Measurements from ENCODE around the gene PITPNB. TPM values are rescaled to one million over a fixed set of nuclear protein-coding genes. Genes with fewer than 3 reads are reported as not detected.

The PITPNB gene
- total and polyA plus RNA-seq, 2 experiments from 2014 or later, result 50.9 to 56.0 TPM

DNA sequence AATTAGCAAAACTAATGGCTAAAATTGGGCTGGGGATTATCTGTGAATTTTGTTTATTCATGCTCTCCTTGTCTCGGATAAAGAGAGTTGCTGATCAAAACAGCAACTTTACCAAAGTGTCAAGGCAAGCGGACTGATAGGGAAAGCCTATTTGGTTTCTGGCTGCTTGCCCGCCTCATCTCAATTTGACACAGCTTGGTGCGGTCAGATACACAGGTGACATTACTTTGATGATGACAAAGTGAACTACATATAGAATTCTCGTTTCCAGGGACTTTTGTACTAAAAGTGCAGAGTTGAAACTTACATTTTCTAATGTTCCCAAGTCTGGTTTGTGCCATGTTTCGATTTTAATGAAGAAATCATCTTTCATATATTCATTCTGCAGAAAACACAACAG is 22.8 kb downstream of the PITPNB start:
- Histone ChIP-seq H3K9me2 (ENCODE audit: insufficient read depth) (no peaks in the 10 kb centered on the region), H3K36me3 (ENCODE audit: insufficient read depth) (peaks cover 38% of the 10 kb centered on the region), H3K79me2 (replicated peaks; ENCODE audit: insufficient read depth) (peaks cover 14% of the 10 kb centered on the region; the same call in 1 of the 2 replicates), H4K20me1 (replicated peaks; ENCODE audit: insufficient read depth) (peaks cover 38% of the 10 kb centered on the region), H3K27me3 (ENCODE audit: insufficient read depth) (no peaks in the 10 kb centered on the region), H3K4me1 (ENCODE audit: insufficient read depth) (no peaks in the 10 kb centered on the region), H2AFZ (no peak overlapping the region), H3K4me3 (no peak overlapping the region), H3K4me2 (no peak overlapping the region), H3K27ac (ENCODE audit: low read depth) (peak overlapping the region; percentile 10; the same call in 1 of the 2 replicates), H3F3A (replicated peaks; ENCODE audit: low read depth) (no peaks in the 10 kb centered on the region)
- no peak for TF ChIP-seq POLR2AphosphoS5 (IDR thresholded peaks at IDR 0.05; ENCODE audit: low read depth)
- TF ChIP-seq ZNF114 (CRISPR knock-in tag; IDR thresholded peaks at IDR 0.05), result no peak
- no peak for TF ChIP-seq NANOG (IDR thresholded peaks at IDR 0.05; ENCODE audit: borderline replicate concordance)
- TF ChIP-seq REST (IDR thresholded peaks at IDR 0.05; ENCODE audit: unreplicated experiment), result no peak
- TF ChIP-seq EZH2phosphoT487 (IDR thresholded peaks at IDR 0.05; ENCODE audit: unreplicated experiment), result no peak
- TF ChIP-seq ZNF331 (CRISPR knock-in tag; IDR thresholded peaks at IDR 0.05; ENCODE audit: low read depth), result no peak
- TF ChIP-seq, protein P1, sequence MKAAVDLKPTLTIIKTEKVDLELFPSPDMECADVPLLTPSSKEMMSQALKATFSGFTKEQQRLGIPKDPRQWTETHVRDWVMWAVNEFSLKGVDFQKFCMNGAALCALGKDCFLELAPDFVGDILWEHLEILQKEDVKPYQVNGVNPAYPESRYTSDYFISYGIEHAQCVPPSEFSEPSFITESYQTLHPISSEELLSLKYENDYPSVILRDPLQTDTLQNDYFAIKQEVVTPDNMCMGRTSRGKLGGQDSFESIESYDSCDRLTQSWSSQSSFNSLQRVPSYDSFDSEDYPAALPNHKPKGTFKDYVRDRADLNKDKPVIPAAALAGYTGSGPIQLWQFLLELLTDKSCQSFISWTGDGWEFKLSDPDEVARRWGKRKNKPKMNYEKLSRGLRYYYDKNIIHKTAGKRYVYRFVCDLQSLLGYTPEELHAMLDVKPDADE (IDR thresholded peaks at IDR 0.05), result no peak
- no peak for TF ChIP-seq EZH2 (IDR thresholded peaks at IDR 0.05; ENCODE audit: low read depth, unreplicated experiment)
- TF ChIP-seq CREB1 (CRISPR knock-in tag; IDR thresholded peaks at IDR 0.05; ENCODE audit: low read depth), result no peak
- no peak for TF ChIP-seq STAT1 (IDR thresholded peaks at IDR 0.05; ENCODE audit: unreplicated experiment)
- no peak for TF ChIP-seq ZNF462 (CRISPR knock-in tag; IDR thresholded peaks at IDR 0.05)
- no peak for TF ChIP-seq JUNB (IDR thresholded peaks at IDR 0.05; ENCODE audit: unreplicated experiment)
- TF ChIP-seq CTCF (conservative IDR thresholded peaks at IDR 0.05; ENCODE audit: low read depth in 2 of 2), result no peak
- Mint-ChIP-seq H3K27ac (no peak overlapping the region), H3K9me3 (no peaks in the 10 kb centered on the region), H3K4me1 (no peaks in the 10 kb centered on the region), H3K4me3 (no peak overlapping the region), H3K36me3 (ENCODE audit: low read depth) (peaks cover 67% of the 10 kb centered on the region), H3K27me3 (ENCODE audit: insufficient read depth, low read depth, poor library complexity) (no peaks in the 10 kb centered on the region)
- ATAC-seq (no peak), DNase-seq (ENCODE audit: low spot score) (no peak)
